GDM1 (cell line): Measurements from ENCODE around the gene ELF2.
"Not testable (repeated sequence)": the region's sequence is repeated elsewhere in the genome, so short reads cannot be mapped to it uniquely, and the experiment has no call there.

Experiments
- DNase-seq: peaks from one replicate; lab custom pipeline; 2025; lab: John Stamatoyannopoulos, UW

ELF2 gene

DNA sequence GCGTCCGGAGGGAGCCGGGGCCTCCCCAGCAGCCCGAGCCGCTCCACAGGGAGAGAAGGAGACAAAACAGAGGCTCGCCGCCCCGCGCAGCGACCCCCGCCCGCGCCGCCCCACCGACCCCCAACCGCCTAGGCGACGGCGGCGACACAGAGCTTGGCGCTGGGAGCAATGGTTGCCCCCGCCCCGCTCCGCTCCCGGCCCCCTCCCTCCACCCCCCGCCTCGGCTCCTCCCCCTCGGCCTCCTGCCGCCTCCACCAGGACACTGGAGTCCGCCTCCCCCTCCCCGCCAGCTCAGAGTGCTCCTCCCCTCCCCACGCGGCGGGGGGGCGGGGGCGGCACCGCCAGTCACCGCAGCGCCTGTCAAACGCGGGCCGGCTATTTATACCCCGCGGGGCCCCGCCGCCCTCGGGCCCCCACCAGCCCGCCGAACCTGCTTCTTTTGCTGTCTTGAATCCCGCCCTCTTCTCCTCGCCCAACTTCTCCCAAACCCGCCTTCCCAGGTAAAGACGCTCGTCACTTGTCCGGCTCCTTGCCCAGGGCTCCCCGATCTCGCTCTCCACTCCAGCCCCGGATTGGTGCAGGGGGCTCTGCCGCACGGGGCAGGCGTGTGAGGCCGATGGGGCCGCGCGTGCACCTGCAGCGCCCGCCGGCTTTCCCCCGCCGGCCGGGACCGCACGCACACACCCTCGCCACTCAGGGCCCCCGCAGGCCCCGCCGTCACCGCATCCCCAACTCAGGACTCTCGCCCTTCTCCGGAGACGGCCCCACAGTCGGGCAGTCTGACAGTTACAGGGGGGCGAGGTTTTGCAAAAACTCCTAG is at the start of gene ELF2:
Gene ELF2, minus strand, starts transcription at position 170 of the 820 bp plus-strand sequence. CDS start 39,517 bp downstream, outside the sequence.
- peak; percentile 85 for DNase-seq

DNA sequence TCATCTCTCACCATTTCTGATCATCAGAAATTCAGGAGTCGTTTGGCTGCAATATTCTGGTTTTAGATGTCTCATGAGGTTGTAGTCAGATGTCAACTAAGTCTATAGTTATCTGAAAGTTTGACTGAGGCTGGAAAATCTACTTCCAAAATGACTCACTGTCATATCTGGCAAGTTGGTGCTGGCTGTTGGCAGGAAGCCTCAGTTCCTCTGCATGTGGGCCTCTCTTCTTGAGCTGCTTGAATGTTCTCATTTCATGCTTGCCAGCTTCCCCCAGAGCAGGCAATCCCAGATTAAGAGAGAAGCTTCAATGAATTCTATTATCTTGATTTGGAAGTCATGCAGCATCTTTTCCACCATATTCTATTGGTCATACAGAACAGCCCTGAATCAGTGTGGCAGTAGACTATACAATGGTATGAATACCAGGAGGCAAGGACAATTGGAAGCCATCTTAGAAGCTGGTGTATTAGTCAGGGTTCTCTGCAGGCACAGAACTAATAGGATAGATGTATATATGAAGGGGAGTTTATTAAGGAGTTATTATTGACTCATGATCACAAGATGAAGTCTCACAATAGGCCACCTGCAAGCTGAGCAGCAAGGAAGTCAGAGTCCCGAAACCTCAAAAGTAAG is 46.8 kb upstream of the ELF2 start:
- DNase-seq = no peak

DNA sequence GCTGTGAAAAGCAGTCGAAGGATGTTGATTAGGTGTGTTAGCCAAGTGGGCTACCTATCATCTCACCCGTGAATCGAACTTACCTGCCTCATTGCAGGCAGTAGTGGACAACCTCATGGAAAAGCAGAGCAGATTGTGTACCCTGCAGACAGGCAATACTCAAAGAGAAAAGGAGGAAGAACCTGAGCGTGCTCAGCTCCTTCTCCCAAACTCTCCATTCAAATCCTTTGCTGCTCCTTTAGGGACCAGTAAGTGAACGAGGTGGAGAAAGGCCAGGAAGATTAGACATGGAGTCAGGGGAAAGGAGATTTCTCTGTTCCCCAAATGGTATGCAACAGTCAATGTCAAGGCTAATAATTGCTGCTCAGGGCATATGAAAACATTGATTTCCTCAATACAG is 45.2 kb upstream of the ELF2 start:
- DNase-seq = no peak

DNA sequence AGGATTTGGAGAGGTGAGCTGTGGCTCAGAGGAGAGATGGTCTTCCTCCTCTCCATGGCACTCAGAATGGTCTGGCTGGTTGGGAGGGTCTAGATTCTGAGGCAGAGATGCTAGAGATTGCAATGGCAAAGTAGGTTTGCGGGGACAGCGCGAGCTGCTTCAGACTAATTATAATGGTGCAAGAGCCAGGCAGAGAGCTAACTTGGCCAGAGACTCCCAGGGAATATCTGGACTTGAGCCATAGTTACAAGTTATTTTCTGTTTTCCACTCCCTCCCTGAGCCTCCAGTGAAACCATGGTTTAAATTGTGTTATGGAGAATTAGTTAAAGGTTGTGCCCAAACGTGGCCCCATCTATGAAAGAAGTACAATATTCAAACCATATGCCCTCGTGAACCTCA is 44.7 kb upstream of the ELF2 start:
- DNase-seq = no peak

DNA sequence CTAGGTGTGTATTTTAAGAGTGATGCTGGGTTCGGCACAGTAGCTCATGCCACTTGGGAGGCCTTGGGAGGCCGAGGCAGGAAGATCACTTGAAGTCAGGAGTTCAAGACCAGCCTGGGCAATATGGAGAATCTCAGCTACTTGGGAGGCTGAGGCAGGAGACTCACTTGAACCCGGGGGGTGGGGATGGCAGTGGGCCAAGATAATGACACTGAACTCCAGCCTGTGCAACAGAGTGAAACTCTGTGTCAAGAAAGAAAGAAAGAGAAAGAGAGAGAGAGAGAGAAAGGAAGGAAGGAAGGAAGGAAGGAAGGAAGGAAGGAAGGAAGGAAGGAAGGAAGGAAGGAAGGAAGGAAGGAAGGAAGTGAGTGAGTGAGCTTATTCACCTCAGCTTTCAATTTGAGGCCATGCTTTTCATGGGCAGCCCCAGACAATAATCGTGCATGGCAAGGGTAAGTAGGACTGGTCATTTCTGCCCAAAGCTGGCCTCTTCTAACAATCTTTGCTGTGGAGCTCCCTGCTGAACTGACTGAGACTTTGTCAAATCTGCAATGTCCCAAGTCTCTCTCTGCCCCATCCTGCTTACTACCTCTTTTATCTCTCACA is 42.5 kb upstream of the ELF2 start:
- no peak for DNase-seq

DNA sequence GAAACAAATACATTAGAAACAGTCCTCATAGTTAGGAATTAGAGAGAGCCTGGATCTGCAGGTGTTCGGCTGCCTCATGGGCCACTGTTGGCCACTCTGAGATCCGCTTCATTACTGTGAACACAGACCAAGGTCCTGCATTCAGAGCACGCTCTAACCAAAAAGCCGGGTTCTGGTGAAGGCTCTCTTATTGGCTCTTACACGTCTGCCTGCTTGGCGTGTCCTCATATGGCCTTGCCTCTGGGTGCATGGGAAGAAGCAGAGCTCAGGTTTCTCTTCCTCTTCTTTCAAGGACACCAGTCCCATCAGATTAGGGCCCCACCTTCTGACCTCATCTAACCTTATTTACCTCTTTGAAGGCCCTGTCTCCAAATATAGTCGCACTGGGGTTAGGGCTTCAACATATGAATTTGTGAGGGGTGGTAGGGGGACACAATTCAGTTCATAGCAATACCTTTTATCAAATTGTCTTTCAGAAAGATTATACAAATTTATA is 37.1 kb upstream of the ELF2 start:
- DNase-seq = no peak

DNA sequence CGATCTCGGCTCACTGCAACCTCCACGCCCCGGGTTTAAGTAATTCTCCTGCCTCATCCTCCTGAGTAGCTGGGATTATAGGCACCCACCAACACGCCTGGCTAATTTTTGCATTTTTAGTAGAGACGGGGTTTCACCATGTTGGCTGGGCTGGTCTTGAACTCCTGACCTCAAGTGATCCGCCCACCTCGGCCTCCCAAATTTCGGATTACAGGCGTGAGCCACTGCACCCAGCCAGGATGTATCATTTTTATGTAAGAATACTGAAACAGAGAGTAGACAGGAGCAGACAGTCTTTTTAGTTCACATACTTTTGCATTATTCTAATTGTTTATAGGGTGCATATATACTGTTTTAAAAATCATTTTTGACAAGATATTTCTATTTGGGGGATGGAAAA is 36.6 kb upstream of the ELF2 start:
- DNase-seq = not testable (repeated sequence)

DNA sequence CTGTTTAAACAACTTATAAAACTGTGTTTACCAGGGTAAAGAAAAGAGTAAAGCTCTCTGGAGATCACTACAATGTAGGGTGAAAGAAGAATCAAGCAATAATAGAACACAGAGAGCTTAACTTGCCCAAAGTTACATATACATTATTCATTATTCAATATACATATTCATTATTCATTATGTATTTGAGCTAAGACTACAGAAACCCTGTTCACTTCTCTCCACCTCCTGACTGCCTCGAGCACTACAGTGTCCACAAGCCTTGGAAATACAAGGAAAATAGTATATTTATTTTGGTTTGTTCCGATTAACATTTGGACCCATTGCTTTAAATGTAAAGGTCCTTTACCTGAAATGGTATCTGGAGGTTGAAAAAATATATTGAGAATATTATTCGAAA is 35.9 kb upstream of the ELF2 start:
- DNase-seq = no peak

DNA sequence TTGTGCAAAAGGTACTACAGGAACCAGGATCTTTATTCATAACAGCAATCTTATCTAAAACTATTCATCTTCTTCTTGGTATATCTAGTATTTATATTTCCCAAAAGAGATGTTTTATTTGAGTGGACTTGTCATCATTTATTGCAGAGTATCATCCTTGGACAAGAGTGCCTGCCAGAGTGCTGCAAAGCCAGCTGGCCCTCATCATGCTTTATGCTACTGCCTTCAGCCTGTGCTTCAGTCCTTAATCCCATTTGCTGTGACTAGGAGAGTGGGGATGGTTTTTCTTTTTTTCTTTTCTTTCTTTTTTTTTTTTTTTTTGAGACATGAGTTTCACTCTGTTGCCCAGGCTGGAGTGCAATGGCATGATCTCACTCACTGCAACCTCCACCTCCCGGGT is 33.5 kb upstream of the ELF2 start:
- no peak for DNase-seq

DNA sequence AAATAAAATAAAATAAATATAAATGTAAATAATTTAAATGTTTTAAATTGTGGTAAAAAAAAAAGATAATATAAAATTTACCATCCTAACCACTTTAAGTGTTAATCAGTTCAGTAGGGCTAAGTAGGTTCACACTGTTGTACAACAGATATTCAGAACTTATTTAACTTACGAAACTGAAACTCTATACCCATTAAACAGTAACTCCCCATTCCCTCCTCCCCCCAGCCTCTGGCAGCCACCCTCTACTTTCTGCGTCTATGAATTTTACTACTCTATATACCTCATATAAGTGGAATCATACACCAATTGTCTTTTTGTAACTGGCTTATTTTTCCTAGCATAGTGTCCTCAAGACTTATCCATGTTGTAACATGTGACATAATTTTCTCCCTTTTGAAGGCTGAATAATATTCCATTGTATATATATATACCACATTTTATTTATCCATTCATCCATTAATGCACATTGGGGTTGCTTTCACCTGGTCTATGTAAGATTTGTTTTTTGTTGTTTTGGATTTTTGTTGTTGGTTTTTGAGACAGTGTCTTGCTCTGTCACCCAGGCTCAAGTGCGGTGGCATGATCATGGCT is 32.5 kb upstream of the ELF2 start:
- DNase-seq = no peak

DNA sequence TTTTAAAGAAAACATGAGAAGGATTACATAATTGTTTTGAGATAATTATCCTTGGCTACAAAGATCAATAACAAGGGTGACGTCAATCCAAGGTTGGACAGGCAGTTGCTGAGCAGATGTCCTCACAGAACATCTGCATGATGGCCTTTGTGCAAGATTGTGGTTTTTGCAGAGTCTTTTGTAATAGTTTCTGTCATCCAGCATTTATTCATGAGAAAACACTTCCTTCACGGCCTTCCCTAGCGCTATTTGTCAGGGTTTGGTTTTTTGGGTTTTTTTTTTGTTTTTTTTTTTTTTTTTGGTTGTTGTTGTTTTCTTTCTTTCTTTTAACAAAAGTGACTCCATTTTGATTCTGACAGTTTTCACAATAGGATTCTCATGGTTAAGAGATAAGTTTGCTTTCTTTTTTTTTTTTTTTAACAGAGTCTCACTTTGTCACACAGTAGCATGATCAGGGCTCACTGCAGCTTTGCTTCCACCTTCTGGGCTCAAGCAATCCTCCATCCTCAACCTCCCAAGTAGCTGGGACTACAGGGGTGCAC is 31.5 kb upstream of the ELF2 start:
- no peak for DNase-seq

DNA sequence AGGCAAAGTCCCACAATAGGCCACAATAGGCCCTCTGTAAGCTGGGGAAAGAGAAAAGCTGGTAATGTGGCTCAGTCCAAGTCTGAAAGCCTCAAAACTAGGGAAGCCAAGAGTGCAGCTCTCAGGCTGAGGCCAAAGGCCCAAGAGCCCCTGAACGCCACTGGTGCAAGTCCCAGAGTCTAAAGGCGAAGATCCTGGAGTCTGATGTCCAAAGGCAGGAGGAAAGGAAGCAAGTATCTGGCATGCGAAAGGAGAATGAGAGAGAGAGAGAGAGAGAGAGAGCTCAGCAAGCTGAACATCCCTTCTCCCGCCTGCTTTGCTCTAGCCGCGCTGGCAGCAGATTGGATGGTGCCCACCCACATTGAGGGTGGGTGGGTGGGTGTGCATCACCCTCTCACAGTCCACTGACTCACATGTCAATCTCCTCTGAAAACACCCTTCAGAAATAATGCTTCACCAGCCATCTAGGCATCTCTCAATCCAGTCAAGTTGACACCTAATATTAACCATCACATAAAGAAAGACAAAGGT is 30.9 kb upstream of the ELF2 start:
- DNase-seq = no peak

DNA sequence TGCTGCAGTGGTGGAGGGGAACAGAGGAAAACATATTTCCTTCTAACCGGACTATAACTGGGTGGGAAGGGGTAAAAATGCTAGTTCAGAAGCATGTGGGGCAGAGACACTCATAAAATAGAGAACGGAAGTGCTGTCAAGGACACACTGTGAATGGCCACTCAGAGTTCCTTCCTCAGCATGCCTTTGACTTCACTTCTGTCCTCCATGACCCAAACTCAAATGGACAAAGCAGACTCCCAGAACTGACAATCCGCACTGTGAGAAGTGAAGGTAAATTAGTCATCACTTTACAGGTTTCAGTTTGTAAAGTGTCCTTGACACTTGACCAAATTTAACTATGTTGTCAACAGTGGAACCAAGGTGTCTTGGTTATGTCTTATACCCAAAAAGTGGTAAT is 30.2 kb upstream of the ELF2 start:
- no peak for DNase-seq

DNA sequence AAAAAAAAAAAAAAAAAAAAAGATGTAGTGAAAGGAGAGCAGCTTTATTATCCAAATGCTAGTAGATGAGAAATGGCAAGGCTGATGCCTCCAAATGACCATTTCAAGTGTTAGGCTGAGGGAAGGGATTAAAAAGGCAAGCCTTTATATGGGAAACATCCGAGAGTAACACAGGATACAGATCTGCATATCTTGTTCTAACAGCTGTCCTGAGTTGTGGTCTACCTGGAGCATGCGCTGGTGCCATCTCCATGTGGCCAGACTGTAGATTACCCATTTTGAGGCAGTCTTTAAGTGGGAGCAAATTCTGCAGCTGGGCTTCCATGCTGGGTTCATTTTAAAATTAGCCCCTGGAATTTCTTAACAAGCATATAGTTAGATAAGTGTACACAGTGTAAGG is 26.0 kb upstream of the ELF2 start:
- no peak for DNase-seq

DNA sequence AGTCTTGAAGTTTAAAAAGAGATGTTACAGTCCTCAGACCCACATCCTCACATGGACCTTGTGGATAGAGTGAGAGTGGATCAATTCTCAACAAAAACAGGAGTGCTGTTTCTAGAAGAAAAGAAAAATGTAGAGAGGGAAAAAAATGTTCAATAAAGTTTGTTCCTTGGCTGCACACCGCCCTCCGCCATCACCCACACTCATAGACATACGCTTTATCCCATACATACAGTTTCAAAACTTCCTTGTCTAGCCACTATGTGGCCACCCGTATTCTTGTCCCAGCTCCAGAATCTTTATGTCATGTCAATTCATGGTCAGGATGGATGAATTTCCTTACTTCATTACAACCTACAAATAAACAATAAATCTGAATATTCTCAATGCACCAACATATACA is 23.5 kb upstream of the ELF2 start:
- no peak for DNase-seq

DNA sequence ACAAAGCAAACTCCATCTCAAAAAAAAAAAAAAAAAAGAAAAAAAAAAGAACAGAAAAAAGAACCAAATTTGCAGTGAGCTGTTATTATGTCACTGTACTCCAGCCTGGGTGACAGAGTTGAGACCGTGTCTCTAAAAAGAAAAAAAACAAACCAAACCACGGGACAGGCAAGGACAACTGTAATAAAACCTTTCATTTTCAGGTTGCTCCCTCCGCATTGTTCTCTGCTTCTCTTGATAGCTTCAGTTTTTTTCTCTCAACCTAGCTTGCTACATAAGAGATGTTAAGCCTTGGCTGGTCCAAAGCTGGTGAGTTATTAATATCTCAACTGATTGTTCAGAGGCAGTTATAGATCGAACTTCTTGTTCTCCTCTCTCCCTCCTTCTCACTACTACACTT is 23.1 kb upstream of the ELF2 start:
- no peak for DNase-seq

DNA sequence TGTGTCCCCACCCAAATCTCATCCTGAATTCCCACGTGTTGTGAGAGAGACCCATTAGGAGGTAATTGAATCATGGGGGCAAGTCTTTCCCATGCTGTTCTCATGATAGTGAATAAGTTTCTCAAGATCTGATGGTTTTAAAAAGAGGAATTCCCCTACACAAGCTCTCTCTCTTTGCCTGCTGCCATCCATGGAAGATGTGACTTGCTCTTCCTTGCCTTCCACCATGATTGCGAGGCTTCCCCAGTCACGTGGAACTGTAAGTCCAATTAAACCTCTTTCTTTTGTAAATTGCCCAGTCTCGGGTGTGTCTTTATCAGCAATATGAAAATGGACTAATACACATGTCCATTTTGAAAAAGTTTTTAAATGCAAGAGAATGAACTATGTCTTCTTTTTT is 20.2 kb upstream of the ELF2 start:
- not testable (repeated sequence) for DNase-seq

DNA sequence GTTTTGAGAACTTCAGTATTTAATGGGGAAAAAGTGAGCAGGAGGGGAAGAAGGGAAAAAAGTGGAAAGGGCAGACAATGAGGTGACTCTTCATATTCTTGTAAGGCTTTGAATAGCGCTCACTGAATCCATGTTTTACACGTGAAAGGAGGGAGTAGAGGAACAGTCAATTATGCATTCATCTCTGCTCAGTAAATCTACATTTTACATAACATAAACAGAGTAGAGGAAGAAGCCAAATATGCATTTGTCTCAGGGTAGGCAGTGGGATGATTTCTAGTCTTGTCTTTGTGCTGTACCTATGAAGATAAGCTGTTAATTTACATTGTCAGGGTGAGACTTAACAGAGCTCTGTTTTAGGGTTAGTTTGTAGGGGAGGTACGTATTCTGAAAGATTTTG is 19.4 kb upstream of the ELF2 start:
- no peak for DNase-seq

DNA sequence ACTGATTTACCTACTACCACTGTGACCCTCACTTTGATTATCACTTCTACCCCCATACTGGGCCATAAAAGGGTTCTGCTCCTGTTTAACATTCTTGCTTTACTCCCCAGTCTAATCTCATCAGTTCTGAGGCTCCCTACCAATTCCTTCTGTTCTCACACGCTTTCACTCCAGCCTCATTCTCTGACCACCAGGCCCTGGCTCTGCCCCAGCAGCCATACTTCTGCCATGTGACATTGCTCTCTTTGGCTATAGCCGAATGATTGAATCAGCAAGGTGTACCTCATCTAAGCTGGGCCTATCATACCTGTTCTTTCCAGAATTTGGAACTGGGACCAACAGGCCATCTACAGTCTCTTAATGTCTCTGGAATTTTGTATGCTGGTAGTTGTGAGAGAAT is 14.4 kb upstream of the ELF2 start:
- DNase-seq = no peak

DNA sequence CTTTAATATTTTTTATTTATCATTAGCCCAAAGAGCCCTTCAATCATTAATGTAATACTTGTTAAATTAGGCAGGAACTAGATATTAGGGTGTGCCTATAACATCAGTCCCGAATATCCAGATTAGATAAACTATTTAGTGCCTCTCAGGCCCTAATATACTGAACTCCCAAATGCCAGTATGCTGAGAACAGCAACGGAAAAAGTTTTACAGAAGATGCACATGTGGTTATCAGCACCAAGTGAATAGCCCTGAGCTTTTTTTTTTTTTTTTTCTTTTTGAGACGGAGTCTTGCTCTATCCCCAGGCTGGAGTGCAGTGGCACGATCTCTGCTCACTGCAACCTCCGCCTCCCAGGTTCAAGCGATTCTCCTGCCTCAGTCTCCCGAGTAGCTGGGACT is 13.0 kb upstream of the ELF2 start:
- no peak for DNase-seq

DNA sequence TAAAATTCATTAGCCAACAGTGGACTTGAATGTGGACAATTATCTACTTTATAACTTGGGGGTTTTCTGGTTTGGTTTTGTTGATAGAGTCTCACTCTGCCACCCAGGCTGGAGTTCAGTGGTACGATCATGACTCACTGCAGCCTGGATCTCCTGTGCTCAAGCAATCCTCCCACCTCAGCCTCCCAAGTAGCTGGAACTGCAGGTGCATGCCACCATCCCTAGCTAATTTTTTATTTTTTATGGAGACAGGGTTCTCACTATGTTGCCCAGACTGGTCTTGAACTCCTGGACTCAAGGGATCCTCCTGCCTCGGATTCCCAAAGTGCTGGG is 12.4 kb upstream of the ELF2 start:
- no peak for DNase-seq

DNA sequence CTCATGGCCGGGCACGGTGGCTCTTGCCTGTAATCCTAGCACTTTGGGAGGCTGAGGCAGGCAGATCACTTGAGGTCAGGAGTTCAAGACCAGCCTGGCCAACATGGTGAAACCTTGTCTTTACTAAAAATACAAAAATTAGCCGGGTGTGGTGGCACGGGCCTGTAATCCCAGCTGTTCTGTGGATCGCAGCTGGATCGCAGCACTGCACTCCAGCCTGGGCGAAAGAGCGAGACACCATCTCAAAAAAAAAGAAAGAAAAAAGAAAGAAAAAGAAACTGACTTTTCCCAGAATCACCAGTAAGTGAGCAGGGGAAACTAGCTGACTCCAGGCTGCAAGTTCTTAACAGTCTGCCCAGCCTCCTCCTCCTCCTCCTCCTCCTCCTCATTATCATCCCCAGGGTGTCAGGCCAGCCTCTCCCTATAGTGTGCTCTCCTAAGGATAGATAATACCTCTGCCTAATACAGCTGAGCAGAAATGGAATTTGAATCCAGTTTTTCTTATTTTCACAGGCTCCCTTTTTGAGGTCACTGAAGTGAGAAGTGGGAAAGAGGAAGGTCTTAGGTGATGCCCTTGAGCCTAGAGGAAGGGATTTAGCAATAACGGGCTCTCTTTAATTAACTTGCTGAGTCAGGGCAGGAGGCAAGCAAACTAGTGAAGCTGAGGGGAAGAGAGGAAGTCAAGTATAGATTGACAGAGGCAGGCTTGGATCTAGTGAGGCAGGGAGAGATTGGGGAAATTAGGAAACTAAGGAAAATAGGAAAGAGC is 11.8 kb upstream of the ELF2 start:
- peak; percentile 62 for DNase-seq
